Body of pancreas (tissue), 4 donors: ENCODE data around the gene MECP2. TPM values are rescaled to one million over a fixed set of nuclear protein-coding genes. Genes with fewer than 3 reads are reported as not detected.

Experiments
- ATAC-seq: fragments of 150-250 bp; one replicate; pipeline ENCODE4 v1.9.1; 2016
- DNase-seq, 4 donors: peaks; one replicate each; pipeline ENCODE4 v3.0.0-alpha.2; 2019
- H3K27ac ChIP-seq, 4 donors: fragments of 200-600 bp; sonication (generic); 1 replicate in 3 of 4; 2 replicates in 1 of 4; pipeline versions ENCODE4 v1.5.1 to v1.6.1; 2016 to 2019; ENCODE audit warnings: mild to moderate bottlenecking in 1 of 4, mixed read lengths in 1 of 4, moderate library complexity in 1 of 4
- H3K27me3 ChIP-seq, 2 donors: fragments of 200-600 bp; sonication (generic); one replicate each; pipeline ENCODE4 v1.6.0; 2016; ENCODE audit warnings: mild to moderate bottlenecking in 1 of 2
- H3K36me3 ChIP-seq, 2 donors: fragments of 200-600 bp; sonication (generic); replicated peaks in 1 of 2; 2 replicates each; pipeline ENCODE4 v1.5.1; 2016; ENCODE audit warnings: low read depth in 2 of 2; ENCODE audit not compliant: insufficient read depth in 1 of 2
- H3K4me1 ChIP-seq: fragments of 200-600 bp; sonication (generic); one replicate; pipeline ENCODE4 v1.6.0; 2016
- H3K4me3 ChIP-seq, 2 donors: fragments of 200-600 bp; sonication (generic); 1 replicate in 1 of 2; 2 replicates in 1 of 2; pipeline ENCODE4 v1.5.1; 2016 to 2019
- H3K9me3 ChIP-seq, 3 donors: fragments of 200-600 bp; sonication (generic); 1 replicate in 2 of 3; 2 replicates in 1 of 3; pipeline ENCODE4 v1.5.1; 2016
- CTCF ChIP-seq, 7 experiments: fragments of 450-650 bp in 4 of 7; fragments of 200-600 bp in 3 of 7; sonication (generic) in 3 of 7; IDR thresholded peaks; one replicate each; pipeline ENCODE4 v1.5.1; 2016 to 2019; ENCODE audit warnings: antibody characterized with exemption in 7 of 7
- POLR2A ChIP-seq, 3 donors: fragments of 450-650 bp; IDR thresholded peaks; one replicate each; pipeline ENCODE4 v1.6.1; 2016; ENCODE audit warnings: antibody characterized with exemption in 3 of 3, mild to moderate bottlenecking in 2 of 3
- WGBS, 2 donors: methylation state at CpG; one replicate each; pipeline ENCODE4 v1.1.5; 2017; 5-methylcytosine and 5-hydroxymethylcytosine counted together
- intact Hi-C: fragments of 100-400 bp; cut with DNase I; formaldehyde crosslinking; loops from one replicate; pipeline ENCODE4 v1.15.1; 2023
- total RNA-seq, 2 donors: library from RNA; depleted of rRNA; stranded (reverse); fragments of >200 nt; gene quantifications; one replicate each; pipeline ENCODE4 v1.1.0, GENCODE V29; 2016

Gene MECP2
- total RNA-seq, 2 donors from 2014 or later = 27.8 to 36.3 TPM

GRCh38 chrX:154028502-154029184 is 68.9 kb downstream of the MECP2 start:
- intact Hi-C loops = no loop called here
- no peak for DNase-seq
- no peaks in the 10 kb centered on the region for H3K36me3 ChIP-seq
- H3K4me1 ChIP-seq = peaks cover 6% of the 10 kb centered on the region
- no peak for ATAC-seq
- no peaks in the 10 kb centered on the region for H3K27me3 ChIP-seq
- no peaks in the 10 kb centered on the region for H3K9me3 ChIP-seq
- H3K4me3 ChIP-seq = no peak overlapping the region
- 52 to 61% methylated on average over 7 to 8 of the region's 13 CpGs for WGBS, 2 donors
- no peak for TF ChIP-seq CTCF (IDR thresholded peaks at IDR 0.05)
- no peak overlapping the region for H3K27ac ChIP-seq

- Histone ChIP-seq H3K4me1 (peaks cover 6% of the 10 kb centered on the region), H3K27me3 (no peaks in the 10 kb centered on the region), H3K36me3 (no peaks in the 10 kb centered on the region), H3K9me3 (no peaks in the 10 kb centered on the region), H3K4me3 (no peak overlapping the region), H3K27ac (no peak overlapping the region)
- TF ChIP-seq POLR2A (IDR thresholded peaks at IDR 0.05) (no peak), CTCF (IDR thresholded peaks at IDR 0.05) (no peak)
- DNase-seq (no peak), ATAC-seq (no peak)
- intact Hi-C loops = no loop called here
- WGBS, 2 donors = 67 to 86% methylated on average over 1 of the region's 1 CpG
Observed at GRCh38 chrX:154027986-154028385, 69.5 kb downstream of the MECP2 start.

DNA sequence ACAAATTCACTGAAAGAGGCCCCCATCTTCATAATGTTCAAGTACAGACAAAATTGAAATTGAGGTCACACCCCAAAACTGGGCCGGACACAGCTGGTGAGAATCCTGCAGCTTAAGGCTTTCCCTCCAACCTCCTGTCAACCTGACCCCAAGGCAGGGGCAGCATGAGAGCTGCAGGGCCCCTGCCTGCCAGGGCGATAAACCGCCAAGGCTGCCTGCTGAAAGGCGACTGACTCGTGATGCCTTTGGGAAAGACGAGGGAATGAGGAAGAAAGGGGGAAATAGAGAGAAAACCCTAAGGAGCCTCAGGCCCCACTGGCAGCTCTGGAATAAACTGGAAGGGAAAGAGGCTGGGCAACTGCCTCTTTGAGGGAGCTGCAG is 70.5 kb downstream of the MECP2 start:
- Histone ChIP-seq H3K27me3 (no peaks in the 10 kb centered on the region), H3K4me1 (peaks cover 6% of the 10 kb centered on the region), H3K9me3 (no peaks in the 10 kb centered on the region), H3K27ac (no peak overlapping the region), H3K36me3 (no peaks in the 10 kb centered on the region), H3K4me3 (no peak overlapping the region)
- DNase-seq (no peak), ATAC-seq (no peak)
- intact Hi-C loops = no loop called here
- TF ChIP-seq POLR2A (IDR thresholded peaks at IDR 0.05) = no peak
- TF ChIP-seq CTCF (IDR thresholded peaks at IDR 0.05) = no peak
- 50 to 82% methylated on average over 1 to 6 of the region's 6 CpGs for WGBS, 2 donors

GRCh38 chrX:154026136-154027021 is 71.1 kb downstream of the MECP2 start:
- TF ChIP-seq CTCF (IDR thresholded peaks at IDR 0.05) (no peak), POLR2A (IDR thresholded peaks at IDR 0.05) (no peak)
- intact Hi-C loops = no loop called here
- peaks cover 6% of the 10 kb centered on the region for H3K4me1 ChIP-seq
- no peaks in the 10 kb centered on the region for H3K27me3 ChIP-seq
- H3K36me3 ChIP-seq = no peaks in the 10 kb centered on the region
- DNase-seq = no peak
- no peak overlapping the region for H3K27ac ChIP-seq
- no peaks in the 10 kb centered on the region for H3K9me3 ChIP-seq
- no peak overlapping the region for H3K4me3 ChIP-seq
- 82 to 94% methylated on average over 9 to 18 of the region's 21 CpGs for WGBS, 2 donors
- ATAC-seq = no peak
